ENCODE results near the gene LNP1.
"Not testable (repeated sequence)": the region's sequence is repeated elsewhere in the genome, so short reads cannot be mapped to it uniquely, and the experiment has no call there.

The LNP1 gene

GRCh38 chr3:100477851-100478360 is 76.6 kb downstream of the LNP1 start:
- DNase-seq = not testable (repeated sequence)

GRCh38 chr3:100478521-100478920 is 77.2 kb downstream of the LNP1 start:
- DNase-seq = not testable (repeated sequence)

- no peak for DNase-seq
Measured at GRCh38 chr3:100480081-100480480, 78.7 kb downstream of the LNP1 start.

GRCh38 chr3:100482176-100482575 is 80.8 kb downstream of the LNP1 start:
- no peak for DNase-seq

GRCh38 chr3:100483529-100483928 is 82.2 kb downstream of the LNP1 start:
- no peak for DNase-seq

GRCh38 chr3:100486808-100487207 is 85.5 kb downstream of the LNP1 start:
- DNase-seq = no peak

- DNase-seq = no peak
Measured at GRCh38 chr3:100489118-100489517, 87.8 kb downstream of the LNP1 start.

GRCh38 chr3:100492059-100493006 is 91.0 kb downstream of the LNP1 start, which contains the start of gene TMEM45A:
TSS of gene TMEM45A (plus strand) at chr3:100492619. CDS start at chr3:100555212, 62,593 bp downstream.
- DNase-seq = peak; percentile 10 to 96 (median 86)

GRCh38 chr3:100496711-100497261 is 95.4 kb downstream of the LNP1 start:
- DNase-seq = no peak

- DNase-seq = no peak
Measured at GRCh38 chr3:100499651-100500050, 98.3 kb downstream of the LNP1 start.

GRCh38 chr3:100500320-100500880 is 99.1 kb downstream of the LNP1 start:
- no peak for DNase-seq

GRCh38 chr3:100503448-100503847 is 102.1 kb downstream of the LNP1 start:
- DNase-seq = no peak

Measured in amygdala (tissue), 56 donors.